HG03103 (cell line): ENCODE results near the gene MCTS1.
"Not testable (repeated sequence)": the region's sequence is repeated elsewhere in the genome, so short reads cannot be mapped to it uniquely, and the experiment has no call there.

Experiments
- ATAC-seq: cut with Tn5 transposase; IDR thresholded peaks from one replicate; pipeline ENCODE4 v1.9.1; 2021; ENCODE audit warnings: low read depth; ENCODE audit not compliant: unreplicated experiment

MCTS1 gene

GRCh38 chrX:120603707-120604360 is at the start of gene MCTS1:
TSS of gene MCTS1 (plus strand) at chrX:120604101. CDS start at chrX:120604237, 136 bp downstream.
- peak; percentile 94 for ATAC-seq

- no peak for ATAC-seq
These were observed 47.6 kb upstream of the MCTS1 start for GRCh38 chrX:120556251-120556650.

- no peak for ATAC-seq
These were observed 44.1 kb upstream of the MCTS1 start for GRCh38 chrX:120559804-120560203.

- no peak for ATAC-seq
These were observed 43.5 kb upstream of the MCTS1 start for GRCh38 chrX:120560405-120560841.

- ATAC-seq: peak; percentile 80
These were observed 42.9 kb upstream of the MCTS1 start, which contains the start of gene CUL4B for GRCh38 chrX:120560842-120561633. TSS of gene CUL4B (minus strand) at chrX:120560962. CDS start at chrX:120560638, 324 bp downstream.

- no peak for ATAC-seq
These were observed 42.0 kb upstream of the MCTS1 start for GRCh38 chrX:120561634-120562568.

GRCh38 chrX:120562569-120562926 is 41.4 kb upstream of the MCTS1 start:
- no peak for ATAC-seq

- no peak for ATAC-seq
These were observed 39.0 kb upstream of the MCTS1 start for GRCh38 chrX:120564925-120565324.

- no peak for ATAC-seq
These were observed 37.1 kb upstream of the MCTS1 start for GRCh38 chrX:120566817-120567216.

- no peak for ATAC-seq
These were observed 35.9 kb upstream of the MCTS1 start for GRCh38 chrX:120568035-120568434.

- ATAC-seq: no peak
These were observed 35.3 kb upstream of the MCTS1 start for GRCh38 chrX:120568609-120569008.

GRCh38 chrX:120570011-120570600 is 33.8 kb upstream of the MCTS1 start:
- ATAC-seq: no peak

- ATAC-seq: not testable (repeated sequence)
These were observed 30.1 kb upstream of the MCTS1 start for GRCh38 chrX:120573806-120574205.

GRCh38 chrX:120575379-120576114 is 28.4 kb upstream of the MCTS1 start:
- no peak for ATAC-seq

GRCh38 chrX:120585702-120586101 is 18.2 kb upstream of the MCTS1 start:
- no peak for ATAC-seq

GRCh38 chrX:120604361-120604782 is 471 bp downstream of the MCTS1 start:
- ATAC-seq: no peak

- ATAC-seq: no peak
These were observed 8.2 kb downstream of the MCTS1 start for GRCh38 chrX:120612086-120612485.

GRCh38 chrX:120614816-120615215 is 10.9 kb downstream of the MCTS1 start:
- ATAC-seq: no peak

- no peak for ATAC-seq
These were observed 14.2 kb downstream of the MCTS1 start for GRCh38 chrX:120617996-120618630.
